ELR (cell line): Measurements from ENCODE around the gene SPINK4.

ENCODE experiments used
- DNase-seq: peaks from one replicate; pipeline ENCODE4 v3.0.0-alpha.2; 2015; ENCODE audit warnings: low read depth

SPINK4 gene

DNA sequence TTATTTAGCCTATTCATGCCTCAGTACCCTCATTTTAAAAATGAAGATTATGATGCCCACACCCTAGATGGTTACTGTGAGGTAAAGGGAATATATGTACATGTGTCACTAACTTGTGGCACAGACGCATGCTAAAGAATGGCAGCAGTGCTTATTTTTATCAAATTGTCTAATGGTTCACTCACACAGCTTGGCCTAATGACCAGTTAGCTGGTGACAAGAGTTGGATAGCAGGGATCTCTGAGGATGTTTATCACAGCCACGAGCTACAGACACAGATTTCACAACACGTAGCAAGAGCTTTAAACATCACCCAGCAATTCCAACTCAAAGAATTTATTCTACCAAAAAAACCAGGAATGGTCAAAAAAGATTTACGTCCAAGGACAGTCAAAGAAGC lies 17.3 kb downstream of the SPINK4 start:
- DNase-seq: no peak

DNA sequence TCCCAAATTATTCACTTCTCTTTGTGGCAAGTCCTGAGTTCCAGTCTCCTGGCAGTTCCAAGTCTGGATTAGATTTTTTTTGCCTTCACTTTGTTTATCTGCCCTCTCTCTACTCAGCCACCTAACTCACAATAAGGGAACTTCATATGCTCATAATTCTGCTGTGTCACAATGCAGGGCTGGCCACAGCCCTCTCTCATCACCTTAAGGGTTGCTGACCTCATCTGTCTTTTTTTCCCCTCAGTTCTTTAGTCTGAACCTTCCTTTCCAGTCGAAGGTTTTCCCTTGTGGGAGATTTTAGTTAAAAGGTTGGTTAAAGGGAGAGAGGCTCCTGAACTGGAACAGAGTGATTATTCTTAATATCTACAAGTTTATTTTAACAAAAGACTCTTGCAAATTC lies 20.4 kb downstream of the SPINK4 start:
- no peak for DNase-seq

GRCh38 chr9:33263131-33264002 lies 23.4 kb downstream of the SPINK4 start:
- DNase-seq: peak; percentile 52

DNA sequence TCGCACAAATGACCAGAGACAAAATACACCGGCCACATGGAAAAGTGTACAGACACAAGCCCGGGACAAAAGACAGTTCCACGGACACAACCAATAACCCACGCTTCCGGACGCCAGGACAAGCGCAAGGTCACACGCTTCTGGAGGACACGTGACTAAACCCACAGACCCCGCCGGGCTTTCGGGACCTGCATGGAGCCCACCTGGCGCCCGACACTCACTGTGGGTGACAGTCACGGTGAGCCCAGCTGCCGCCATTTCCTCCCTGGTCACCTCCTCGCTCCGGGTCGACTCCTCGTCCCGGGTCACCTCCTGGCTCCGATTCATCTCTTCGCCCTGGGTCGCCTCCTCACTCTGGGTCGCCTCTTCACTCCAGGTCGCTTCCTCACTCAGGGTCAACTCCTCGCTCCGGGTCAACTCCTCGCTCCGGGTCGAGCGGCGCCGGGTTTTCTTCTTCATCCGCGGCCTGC lies 24.1 kb downstream of the SPINK4 start:
- peak; percentile 55 for DNase-seq

DNA sequence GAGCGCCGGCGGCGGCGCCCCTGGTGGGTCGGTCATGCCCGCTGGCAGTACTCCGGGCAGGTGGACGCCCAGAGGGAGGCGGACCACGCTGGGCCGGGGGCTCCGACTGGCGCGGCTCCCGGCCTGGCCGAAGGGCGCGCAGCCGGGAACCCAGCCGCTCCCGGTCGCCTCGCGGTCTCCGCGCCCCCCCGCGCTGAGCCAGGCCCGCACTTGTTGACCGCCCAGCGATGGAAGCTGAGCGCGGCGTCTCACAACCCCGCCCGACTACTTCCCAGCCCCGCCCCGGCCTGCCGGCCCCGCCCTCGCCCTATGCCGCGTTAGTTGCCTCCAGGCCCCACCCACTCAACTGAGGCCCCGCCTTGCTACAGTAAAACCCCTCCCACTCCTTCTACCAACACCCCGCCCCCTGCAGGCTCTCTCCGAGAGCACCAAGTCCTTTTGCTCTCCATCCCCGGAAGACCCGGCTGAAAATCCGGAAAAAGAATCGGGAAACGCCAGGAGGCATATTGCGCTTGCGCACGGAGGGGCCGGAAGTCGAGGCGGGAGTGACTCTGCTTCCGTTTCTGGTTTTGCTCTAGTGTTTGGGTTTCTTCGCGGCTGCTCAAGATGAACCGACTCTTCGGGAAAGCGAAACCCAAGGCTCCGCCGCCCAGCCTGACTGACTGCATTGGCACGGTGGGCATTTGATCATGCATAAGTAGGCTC lies 24.7 kb downstream of the SPINK4 start, which contains the start of the genes BAG1 and CHMP5:
BAG1 (minus strand) TSS at position 236 of the 705 bp plus-strand sequence.
CHMP5 (plus strand) TSS at position 577 of the 705 bp plus-strand sequence; CDS start at position 607, 30 bp downstream.
- peak; percentile 100 for DNase-seq

DNA sequence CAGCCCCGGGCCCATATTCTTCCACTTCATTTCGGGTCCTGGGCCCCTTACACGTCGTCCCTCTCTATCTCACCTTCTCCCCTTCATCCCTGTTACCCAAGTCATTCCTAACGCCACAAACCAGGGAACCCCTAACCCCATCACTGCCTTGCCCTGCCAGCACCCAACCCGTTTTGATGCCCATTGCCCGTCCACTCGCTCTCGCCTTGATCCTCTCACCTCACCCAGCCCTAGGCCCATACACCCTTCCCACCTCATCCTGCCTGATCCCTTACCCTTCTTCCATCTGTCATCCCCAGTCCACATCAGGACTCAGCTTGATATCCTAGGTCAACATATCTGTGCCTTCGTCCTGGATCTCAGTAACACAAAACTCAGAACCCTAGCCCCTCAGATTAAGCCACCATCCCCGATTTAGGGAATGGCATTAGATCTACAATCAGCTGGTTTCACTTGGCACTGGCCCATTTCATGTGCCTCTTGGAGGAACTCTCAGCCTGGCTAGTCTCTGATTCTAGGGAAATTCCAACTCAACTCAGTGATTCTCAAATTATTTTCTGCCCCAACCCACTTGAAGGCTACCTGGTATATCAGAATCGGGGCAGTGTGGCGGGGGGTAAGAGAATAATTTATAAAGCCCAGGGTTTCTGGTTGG lies 25.4 kb downstream of the SPINK4 start:
- DNase-seq: peak; percentile 24

GRCh38 chr9:33267151-33267767 lies 27.3 kb downstream of the SPINK4 start:
- DNase-seq: no peak

DNA sequence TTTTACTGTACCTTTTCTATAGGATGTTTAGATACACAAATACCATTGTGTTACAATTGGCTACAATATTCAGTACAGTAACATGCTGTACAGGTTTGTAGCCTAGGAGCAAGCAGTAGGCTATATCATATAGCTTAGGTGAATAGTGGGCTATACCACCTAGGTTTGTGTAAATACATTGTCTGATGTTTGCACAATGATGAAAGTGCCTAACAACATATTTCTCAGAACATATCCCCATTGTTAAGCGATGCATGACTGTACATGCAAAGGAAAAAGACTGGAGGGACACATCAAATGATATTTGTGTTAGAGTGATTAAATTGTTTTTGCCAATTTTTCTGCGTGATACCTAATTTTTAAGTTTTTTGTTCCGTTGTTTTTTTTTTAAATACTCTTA lies 30.2 kb downstream of the SPINK4 start:
- DNase-seq: no peak

- DNase-seq: no peak
Observed at GRCh38 chr9:33272061-33272460, 32.1 kb downstream of the SPINK4 start.

- DNase-seq: peak; percentile 47
Observed at GRCh38 chr9:33273266-33273971, 33.5 kb downstream of the SPINK4 start.

GRCh38 chr9:33273972-33274328 lies 34.0 kb downstream of the SPINK4 start:
- peak; percentile 75 for DNase-seq

DNA sequence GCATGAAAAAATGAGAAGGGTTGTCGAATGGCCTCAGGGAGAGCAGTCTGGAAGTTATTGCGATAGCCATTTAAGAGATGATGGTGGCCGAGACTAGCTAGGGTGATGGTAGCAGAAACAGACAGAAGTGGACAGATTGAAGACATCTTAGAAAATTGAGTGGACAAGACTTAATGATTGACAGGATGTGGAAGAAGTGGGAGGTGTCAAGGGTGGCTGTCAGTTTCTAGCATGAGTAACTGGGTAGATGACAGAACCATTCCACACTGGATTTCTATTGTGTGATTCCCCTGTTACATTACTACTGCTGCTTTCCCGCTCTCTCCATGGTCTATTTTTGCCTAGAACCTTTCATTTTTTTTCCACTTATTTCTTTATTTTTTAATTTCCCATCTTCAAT lies 37.5 kb downstream of the SPINK4 start:
- no peak for DNase-seq

GRCh38 chr9:33285502-33285901 lies 45.5 kb downstream of the SPINK4 start:
- DNase-seq: no peak

DNA sequence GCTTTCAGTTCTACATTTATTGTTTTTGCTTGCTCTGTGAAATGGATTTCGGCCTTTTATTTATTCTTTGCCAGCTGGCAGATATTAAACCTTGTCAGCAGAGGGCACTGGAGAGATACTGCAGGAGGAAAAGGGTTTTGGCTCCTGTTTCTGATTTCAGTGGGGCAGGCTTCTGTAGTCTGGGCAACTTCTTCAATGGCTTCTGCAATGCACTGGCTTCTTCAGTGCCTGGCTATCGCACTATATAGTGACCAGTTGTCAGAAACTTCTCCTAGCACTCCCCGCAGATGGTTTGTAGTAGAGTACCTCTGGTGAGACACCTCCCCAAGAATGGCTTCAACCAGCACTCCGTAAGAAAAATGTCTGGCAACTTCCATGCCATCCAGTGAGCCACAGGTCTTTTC lies 47.1 kb downstream of the SPINK4 start:
- DNase-seq: peak; percentile 82

GRCh38 chr9:33288235-33288634 lies 48.3 kb downstream of the SPINK4 start:
- no peak for DNase-seq

- no peak for DNase-seq
Observed at GRCh38 chr9:33288828-33289483, 49.0 kb downstream of the SPINK4 start.

GRCh38 chr9:33289496-33289895 lies 49.5 kb downstream of the SPINK4 start:
- DNase-seq: peak; percentile 20

GRCh38 chr9:33289936-33290246 lies 49.9 kb downstream of the SPINK4 start:
- no peak for DNase-seq

GRCh38 chr9:33290247-33291030 lies 50.5 kb downstream of the SPINK4 start, which contains the start of gene NFX1:
NFX1 (plus strand) TSS chr9:33290516; CDS start chr9:33290573, 57 bp downstream.
- DNase-seq: peak; percentile 99

DNA sequence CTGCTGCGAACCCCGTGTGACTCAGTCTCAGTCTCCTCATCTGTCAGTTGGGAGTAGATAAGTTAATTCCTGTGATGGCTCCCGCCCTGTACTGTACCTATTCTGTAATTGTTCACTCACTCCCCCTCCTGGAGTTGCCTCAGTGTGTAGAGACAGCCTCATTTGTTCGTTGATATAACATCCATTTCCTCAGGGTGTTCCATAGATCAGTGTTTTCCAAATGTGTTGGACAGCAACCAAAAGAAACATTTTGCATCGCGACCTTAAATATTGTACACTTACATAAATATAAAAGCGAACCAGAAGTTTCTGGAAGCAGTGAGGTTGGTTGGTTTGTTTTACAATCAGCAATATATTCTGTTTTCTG lies 51.0 kb downstream of the SPINK4 start:
- DNase-seq: no peak
